ENCODE data around the gene WARS2.
A peak's percentile ranks its signal among the peaks of the same experiment; 100 is the strongest.

Gene WARS2

DNA sequence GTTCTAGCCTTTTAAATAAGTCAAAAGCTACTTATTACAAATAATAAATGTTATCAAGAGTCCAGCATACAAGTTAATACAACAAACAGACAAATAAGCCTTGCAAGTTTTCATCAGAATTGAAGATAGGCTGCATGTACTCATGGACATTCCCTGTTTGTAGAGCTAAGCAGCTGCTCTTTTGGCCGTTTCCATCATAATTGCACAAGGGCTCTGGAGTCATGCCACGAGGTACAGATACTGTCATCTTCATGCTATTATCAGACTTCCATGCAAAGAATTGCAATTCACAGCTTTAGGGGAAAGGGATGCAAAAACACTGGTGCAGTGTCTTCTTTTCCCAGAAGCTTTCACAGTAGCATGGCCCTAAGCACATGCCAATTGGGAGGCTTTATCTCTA is 99.5 kb downstream of the WARS2 start:
- no peak overlapping the region for H3K4me3 ChIP-seq (ENCODE audit: low read depth, low read length)
- no peaks in the 10 kb centered on the region for H3K36me3 ChIP-seq (ENCODE audit: control insufficient read depth in 1 of 2, insufficient read depth in 2 of 2, low read length in 2 of 2)
- H4K91ac ChIP-seq (ENCODE audit: low read depth, low read length), result no peak overlapping the region
- no peaks in the 10 kb centered on the region for H3K79me2 ChIP-seq (ENCODE audit: control insufficient read depth, insufficient read depth, low read length, poor library complexity)
- no peaks in the 10 kb centered on the region for H3K27me3 ChIP-seq (ENCODE audit: insufficient read depth, low read length)
- H2BK12ac ChIP-seq (ENCODE audit: low read length), result no peak overlapping the region
- H2BK5ac ChIP-seq (ENCODE audit: low read depth, low read length, poor library complexity), result no peak overlapping the region
- H3K23ac ChIP-seq (ENCODE audit: low read length), result peak overlapping the region; percentile 81
- no peak overlapping the region for H3K4me2 ChIP-seq (ENCODE audit: low read length)
- H3K27ac ChIP-seq (ENCODE audit: low read depth, low read length), result no peak overlapping the region
- DNase-seq, result peak; percentile 51 to 58
- H3K4me1 ChIP-seq (ENCODE audit: control insufficient read depth in 1 of 2, insufficient read depth in 2 of 2, low read length in 2 of 2), result no peaks in the 10 kb centered on the region
- no peak overlapping the region for H3K9ac ChIP-seq (ENCODE audit: low read length)
- no peak overlapping the region for H3K18ac ChIP-seq (ENCODE audit: low read length)
- H4K8ac ChIP-seq (ENCODE audit: low read depth, low read length), result no peak overlapping the region
- no peak overlapping the region for H3K4ac ChIP-seq (ENCODE audit: low read depth, low read length)
- no CpG with 5 or more reads among the region's 2 CpGs for WGBS (ENCODE audit: extremely low coverage, insufficient coverage, insufficient read length)
- H3K9me3 ChIP-seq (ENCODE audit: insufficient read depth, low read depth, low read length), result no peaks in the 10 kb centered on the region
- H2AK5ac ChIP-seq (ENCODE audit: low read length), result no peak overlapping the region
- no peaks in the 10 kb centered on the region for H3K79me1 ChIP-seq (ENCODE audit: low read length)
- no peak overlapping the region for H3K14ac ChIP-seq (ENCODE audit: low read length)
- H4K12ac ChIP-seq (ENCODE audit: low read depth, low read length), result no peak overlapping the region
- no peak overlapping the region for H2AFZ ChIP-seq (ENCODE audit: insufficient read depth, low read length, poor library complexity)
- no peak overlapping the region for H2BK120ac ChIP-seq (ENCODE audit: insufficient read depth, low read length, poor library complexity)

DNA sequence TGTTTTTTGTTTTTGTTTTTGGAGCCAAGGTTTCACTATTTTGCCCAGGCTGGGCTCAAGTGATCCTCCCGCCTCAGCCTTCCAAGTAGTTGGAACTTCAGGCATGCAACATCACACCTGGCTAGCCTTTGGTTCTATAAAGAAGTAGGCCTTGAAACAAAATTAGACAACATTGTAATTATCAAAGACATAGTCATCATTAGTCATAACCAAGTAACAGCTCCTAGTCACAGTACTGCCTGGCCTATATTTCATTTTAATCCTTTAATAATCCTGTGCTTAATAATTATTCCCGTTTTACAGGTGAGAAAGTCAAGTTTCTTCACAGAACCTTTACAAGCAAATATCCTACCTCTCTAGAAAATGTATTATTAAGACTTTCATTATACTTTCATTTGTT is 100.0 kb downstream of the WARS2 start:
- H3K4ac ChIP-seq (ENCODE audit: low read depth, low read length), result no peak overlapping the region

DNA sequence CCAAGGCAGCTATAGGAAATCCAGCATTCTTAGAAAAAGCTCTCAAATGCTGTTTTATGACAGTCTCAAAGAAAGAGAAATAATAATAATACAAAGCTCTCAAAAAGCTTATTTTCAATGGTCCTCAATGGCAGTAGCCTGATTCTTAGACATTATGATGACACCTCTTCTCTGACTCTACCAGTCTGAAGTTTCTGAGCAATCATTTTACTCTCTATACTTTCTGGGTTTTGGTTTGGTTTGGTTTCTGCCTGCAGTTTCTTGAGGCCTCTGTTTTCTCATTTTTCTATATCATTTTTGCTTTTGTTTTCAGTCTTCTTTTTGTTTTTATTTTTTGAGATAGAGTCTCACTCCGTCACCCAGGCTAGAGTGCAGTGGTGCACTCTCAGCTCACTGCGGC is 102.1 kb downstream of the WARS2 start:
- H3K4me1 ChIP-seq (ENCODE audit: control insufficient read depth in 1 of 2, insufficient read depth in 2 of 2, low read length in 2 of 2), result no peaks in the 10 kb centered on the region
- no peak overlapping the region for H3K4ac ChIP-seq (ENCODE audit: low read depth, low read length)
- no peak overlapping the region for H2BK5ac ChIP-seq (ENCODE audit: low read depth, low read length, poor library complexity)
- no peak overlapping the region for H3K4me3 ChIP-seq (ENCODE audit: low read depth, low read length)
- no peaks in the 10 kb centered on the region for H3K27me3 ChIP-seq (ENCODE audit: insufficient read depth, low read length)
- H3K14ac ChIP-seq (ENCODE audit: low read length), result no peak overlapping the region
- no peak overlapping the region for H3K27ac ChIP-seq (ENCODE audit: low read depth, low read length)
- H3K36me3 ChIP-seq (ENCODE audit: control insufficient read depth in 1 of 2, insufficient read depth in 2 of 2, low read length in 2 of 2), result no peaks in the 10 kb centered on the region
- H3K18ac ChIP-seq (ENCODE audit: low read length), result no peak overlapping the region
- no peaks in the 10 kb centered on the region for H3K9me3 ChIP-seq (ENCODE audit: insufficient read depth, low read depth, low read length)
- no peak overlapping the region for H2AFZ ChIP-seq (ENCODE audit: insufficient read depth, low read length, poor library complexity)
- H4K12ac ChIP-seq (ENCODE audit: low read depth, low read length), result no peak overlapping the region
- DNase-seq, result peak in 1 of 2 donors; percentile 9
- H2AK5ac ChIP-seq (ENCODE audit: low read length), result no peak overlapping the region
- H3K79me2 ChIP-seq (ENCODE audit: control insufficient read depth, insufficient read depth, low read length, poor library complexity), result no peaks in the 10 kb centered on the region
- no peak overlapping the region for H3K9ac ChIP-seq (ENCODE audit: low read length)
- no CpG with 5 or more reads among the region's 2 CpGs for WGBS (ENCODE audit: extremely low coverage, insufficient coverage, insufficient read length)
- no peak overlapping the region for H3K4me2 ChIP-seq (ENCODE audit: low read length)
- H3K79me1 ChIP-seq (ENCODE audit: low read length), result no peaks in the 10 kb centered on the region
- H2BK12ac ChIP-seq (ENCODE audit: low read length), result no peak overlapping the region
- no peak overlapping the region for H2BK120ac ChIP-seq (ENCODE audit: insufficient read depth, low read length, poor library complexity)
- no peak overlapping the region for H4K91ac ChIP-seq (ENCODE audit: low read depth, low read length)
- H3K23ac ChIP-seq (ENCODE audit: low read length), result no peak overlapping the region
- H4K8ac ChIP-seq (ENCODE audit: low read depth, low read length), result no peak overlapping the region

More for the DNA sequence above, 100.0 kb downstream of the WARS2 start:
- Histone ChIP-seq H3K27me3 (ENCODE audit: insufficient read depth, low read length) (no peaks in the 10 kb centered on the region), H4K8ac (ENCODE audit: low read depth, low read length) (no peak overlapping the region), H3K9me3 (ENCODE audit: insufficient read depth, low read depth, low read length) (no peaks in the 10 kb centered on the region), H3K27ac (ENCODE audit: low read depth, low read length) (no peak overlapping the region), H3K79me2 (ENCODE audit: control insufficient read depth, insufficient read depth, low read length, poor library complexity) (no peaks in the 10 kb centered on the region), H3K23ac (ENCODE audit: low read length) (no peak overlapping the region), H3K18ac (ENCODE audit: low read length) (no peak overlapping the region), H2BK5ac (ENCODE audit: low read depth, low read length, poor library complexity) (no peak overlapping the region), H3K14ac (ENCODE audit: low read length) (no peak overlapping the region), H2BK12ac (ENCODE audit: low read length) (no peak overlapping the region), H3K4me3 (ENCODE audit: low read depth, low read length) (no peak overlapping the region), H2AFZ (ENCODE audit: insufficient read depth, low read length, poor library complexity) (no peak overlapping the region), H3K36me3 (ENCODE audit: control insufficient read depth in 1 of 2, insufficient read depth in 2 of 2, low read length in 2 of 2) (no peaks in the 10 kb centered on the region), H4K91ac (ENCODE audit: low read depth, low read length) (no peak overlapping the region), H3K4me2 (ENCODE audit: low read length) (no peak overlapping the region), H3K79me1 (ENCODE audit: low read length) (no peaks in the 10 kb centered on the region), H3K9ac (ENCODE audit: low read length) (no peak overlapping the region), H2AK5ac (ENCODE audit: low read length) (no peak overlapping the region), H2BK120ac (ENCODE audit: insufficient read depth, low read length, poor library complexity) (no peak overlapping the region), H4K12ac (ENCODE audit: low read depth, low read length) (no peak overlapping the region), H3K4me1 (ENCODE audit: control insufficient read depth in 1 of 2, insufficient read depth in 2 of 2, low read length in 2 of 2) (no peaks in the 10 kb centered on the region)
- no CpG with 5 or more reads among the region's 2 CpGs for WGBS (ENCODE audit: extremely low coverage, insufficient coverage, insufficient read length)
- peak; percentile 17 to 50 for DNase-seq

DNA sequence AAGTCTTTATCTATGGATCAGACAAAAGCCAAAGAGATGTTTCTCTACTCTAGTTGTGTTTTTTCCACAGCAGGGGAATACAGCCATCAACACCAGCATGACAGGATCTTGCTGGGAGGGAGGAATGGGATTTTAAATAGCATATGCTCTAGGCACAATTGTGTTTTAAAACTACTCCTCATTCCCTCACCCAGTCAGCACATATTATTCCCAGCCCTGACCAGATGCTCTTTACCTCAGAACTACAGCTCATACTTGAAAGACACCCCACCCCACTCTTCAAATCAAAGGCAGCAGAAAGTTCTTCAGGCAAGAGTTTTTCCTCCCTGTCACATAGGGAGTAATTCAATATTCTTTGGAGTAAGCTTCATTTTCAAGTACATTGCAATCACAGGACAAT is 106.1 kb downstream of the WARS2 start:
- Histone ChIP-seq H3K36me3 (ENCODE audit: control insufficient read depth in 1 of 2, insufficient read depth in 2 of 2, low read length in 2 of 2) (peaks cover 0 to 3% of the 10 kb centered on the region in 2 experiments), H3K9ac (ENCODE audit: low read length) (no peak overlapping the region), H3K79me2 (ENCODE audit: control insufficient read depth, insufficient read depth, low read length, poor library complexity) (no peaks in the 10 kb centered on the region)

More for the DNA sequence above, 106.1 kb downstream of the WARS2 start:
- H3K4me1 ChIP-seq (ENCODE audit: control insufficient read depth in 1 of 2, insufficient read depth in 2 of 2, low read length in 2 of 2), result peaks cover 0 to 2% of the 10 kb centered on the region in 2 experiments
- peak; percentile 41 to 85 for DNase-seq
- no peak overlapping the region for H2AK5ac ChIP-seq (ENCODE audit: low read length)
- H2AFZ ChIP-seq (ENCODE audit: insufficient read depth, low read length, poor library complexity), result no peak overlapping the region
- no peak overlapping the region for H3K27ac ChIP-seq (ENCODE audit: low read depth, low read length)
- H3K18ac ChIP-seq (ENCODE audit: low read length), result no peak overlapping the region
- H2BK120ac ChIP-seq (ENCODE audit: insufficient read depth, low read length, poor library complexity), result no peak overlapping the region
- H3K79me1 ChIP-seq (ENCODE audit: low read length), result no peaks in the 10 kb centered on the region
- no peak overlapping the region for H2BK5ac ChIP-seq (ENCODE audit: low read depth, low read length, poor library complexity)
- no peak overlapping the region for H3K4me3 ChIP-seq (ENCODE audit: low read depth, low read length)
- no peak overlapping the region for H3K14ac ChIP-seq (ENCODE audit: low read length)
- no peak overlapping the region for H4K91ac ChIP-seq (ENCODE audit: low read depth, low read length)
- no peak overlapping the region for H3K23ac ChIP-seq (ENCODE audit: low read length)
- no peak overlapping the region for H3K4ac ChIP-seq (ENCODE audit: low read depth, low read length)
- H4K12ac ChIP-seq (ENCODE audit: low read depth, low read length), result no peak overlapping the region
- no peak overlapping the region for H4K8ac ChIP-seq (ENCODE audit: low read depth, low read length)
- no peak overlapping the region for H3K4me2 ChIP-seq (ENCODE audit: low read length)
- no peaks in the 10 kb centered on the region for H3K27me3 ChIP-seq (ENCODE audit: insufficient read depth, low read length)
- no peak overlapping the region for H2BK12ac ChIP-seq (ENCODE audit: low read length)
- H3K9me3 ChIP-seq (ENCODE audit: insufficient read depth, low read depth, low read length), result no peaks in the 10 kb centered on the region

Data from trophoblast cell (in vitro differentiated cells and primary cell).